ENCODE data around the gene ATP8B4.

- no peak for TF ChIP-seq CTCF (IDR thresholded peaks at IDR 0.05; ENCODE audit: borderline replicate concordance, extremely low read depth, low read length, poor library complexity, severe bottlenecking)
- no peak for TF ChIP-seq EZH2 (IDR thresholded peaks at IDR 0.05; ENCODE audit: borderline replicate concordance, low read depth, low read length, severe bottlenecking)
Measured at GRCh38 chr15:49883121-49883520, 235.9 kb downstream of the ATP8B4 start.

All from DND-41 (cell line).